GM21447 (cell line): ENCODE measurements around the gene KLF7.

Experiments used
- ATAC-seq: cut with Tn5 transposase; IDR thresholded peaks from one replicate; pipeline ENCODE4 v1.9.1; 2021; ENCODE audit not compliant: unreplicated experiment

KLF7 gene

GRCh38 chr2:207165121-207166038 is at the start of gene KLF7:
TSS of gene KLF7 (minus strand) at chr2:207165948. CDS start at chr2:207165568, 380 bp downstream.
- ATAC-seq = no peak

GRCh38 chr2:207215308-207215707 is 49.6 kb upstream of the KLF7 start:
- ATAC-seq = no peak

- no peak for ATAC-seq
Observed at GRCh38 chr2:207214446-207214845, 48.7 kb upstream of the KLF7 start.

GRCh38 chr2:207206011-207206410 is 40.3 kb upstream of the KLF7 start:
- ATAC-seq = no peak

DNA sequence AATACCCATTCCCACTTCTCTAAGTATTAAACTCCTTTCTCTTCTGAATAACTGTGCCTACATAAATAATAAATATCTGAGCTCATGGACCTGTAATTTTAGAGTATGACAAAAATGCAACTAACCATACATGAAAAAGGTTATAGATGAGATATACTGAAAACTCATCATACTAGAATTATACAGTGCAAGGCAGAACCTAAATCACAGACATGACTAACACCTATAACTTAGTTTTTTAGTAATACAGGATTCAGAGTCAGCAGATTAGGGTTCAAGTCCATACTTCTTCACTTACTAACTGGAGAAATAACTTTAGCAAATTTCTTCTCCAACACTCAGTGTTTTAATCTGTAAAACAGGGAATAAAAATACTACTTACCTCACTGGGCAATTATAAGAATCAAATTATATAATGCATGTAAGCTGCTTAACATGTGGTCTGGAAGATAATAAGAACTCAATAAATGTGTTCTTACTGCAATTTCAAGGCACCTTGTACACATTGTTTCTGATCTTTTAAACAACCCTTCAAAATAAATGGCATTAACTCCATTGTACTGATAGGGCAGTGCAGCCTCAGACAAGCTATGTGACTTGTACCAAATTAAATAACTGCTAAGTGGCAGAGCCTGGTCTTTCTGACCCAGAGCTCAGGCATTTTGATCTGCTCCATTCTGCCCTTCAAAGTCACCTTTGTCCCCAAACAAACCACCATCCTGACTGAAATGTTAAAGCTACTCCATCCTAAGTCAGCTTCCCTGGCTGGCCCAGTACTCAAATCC is 39.6 kb upstream of the KLF7 start:
- no peak for ATAC-seq

GRCh38 chr2:207203056-207203455 is 37.3 kb upstream of the KLF7 start:
- ATAC-seq = no peak

DNA sequence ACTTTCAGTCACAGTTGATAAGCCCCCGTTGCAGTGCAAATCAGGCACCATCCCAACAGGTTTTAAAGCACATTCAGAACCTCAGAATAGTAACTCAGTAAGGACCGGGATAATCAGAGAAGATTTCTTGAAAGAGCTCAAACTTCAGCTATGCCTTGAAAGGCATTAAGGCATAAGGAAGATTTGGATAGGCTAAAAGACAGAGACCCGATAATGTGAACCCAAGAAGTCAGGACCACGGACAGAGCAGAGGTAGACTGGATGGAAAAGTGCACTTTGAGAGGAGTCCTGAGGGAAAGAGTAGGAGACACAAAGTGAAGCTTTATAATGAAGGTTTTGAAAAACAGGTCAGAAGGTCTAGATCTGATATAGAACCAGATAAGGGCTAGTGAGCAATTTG is 36.9 kb upstream of the KLF7 start:
- ATAC-seq = no peak

DNA sequence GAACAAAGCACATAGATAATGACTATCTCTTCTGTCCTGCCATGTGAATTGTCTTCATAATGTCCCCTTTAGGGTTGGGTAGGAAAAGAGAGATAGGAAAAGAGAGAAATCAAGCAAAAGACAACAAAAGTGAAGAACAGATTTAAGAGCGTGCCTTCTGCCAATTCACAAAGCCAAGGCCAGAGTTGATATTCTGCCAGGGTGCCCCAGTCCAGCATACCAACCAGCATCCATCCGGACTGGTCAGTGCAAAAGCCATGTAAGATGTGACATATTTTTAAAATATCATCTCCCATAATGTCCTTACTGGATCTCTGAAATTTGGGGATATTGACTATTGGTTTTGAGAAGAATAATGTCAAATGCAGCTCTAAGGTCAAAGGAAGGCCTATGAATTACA is 35.7 kb upstream of the KLF7 start:
- no peak for ATAC-seq

GRCh38 chr2:207200136-207200535 is 34.4 kb upstream of the KLF7 start:
- no peak for ATAC-seq

- ATAC-seq = no peak
Observed at GRCh38 chr2:207194028-207194427, 28.3 kb upstream of the KLF7 start.

DNA sequence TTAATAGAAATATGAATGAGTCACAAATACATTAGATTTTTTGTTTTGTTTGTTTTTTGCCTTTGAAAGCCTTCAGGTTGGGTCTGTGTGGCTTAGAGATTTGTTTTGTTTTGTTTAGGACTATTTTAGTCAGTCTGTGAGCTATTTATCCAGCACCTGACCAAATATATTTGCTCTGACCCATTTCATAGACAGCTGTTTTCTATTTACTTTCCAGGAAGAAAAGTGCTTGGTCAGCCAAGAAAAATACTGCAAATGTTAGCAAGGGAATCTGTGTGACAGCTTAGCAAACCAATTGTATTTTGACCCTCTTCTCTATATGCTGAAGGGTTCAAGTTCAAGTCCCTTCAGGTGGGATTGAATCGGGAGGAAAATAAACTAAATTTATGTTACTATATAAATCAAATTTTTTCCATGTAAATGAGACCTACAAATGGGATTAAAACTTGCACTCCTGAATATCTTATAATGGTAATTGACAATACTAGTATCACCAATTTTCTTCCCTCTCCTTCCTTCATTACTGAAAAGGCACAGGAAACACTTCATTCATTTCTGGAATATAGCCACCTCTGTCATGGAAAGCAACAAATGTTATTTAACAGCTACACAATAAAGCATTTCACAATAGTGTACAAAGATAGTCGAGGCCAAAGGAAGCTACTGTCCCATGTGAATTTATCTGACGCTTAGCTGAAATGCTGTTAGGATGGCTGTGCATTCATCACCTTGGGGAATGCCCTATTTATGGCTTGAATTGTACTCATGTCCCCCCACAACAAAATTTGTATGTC is 23.1 kb upstream of the KLF7 start:
- ATAC-seq = no peak

DNA sequence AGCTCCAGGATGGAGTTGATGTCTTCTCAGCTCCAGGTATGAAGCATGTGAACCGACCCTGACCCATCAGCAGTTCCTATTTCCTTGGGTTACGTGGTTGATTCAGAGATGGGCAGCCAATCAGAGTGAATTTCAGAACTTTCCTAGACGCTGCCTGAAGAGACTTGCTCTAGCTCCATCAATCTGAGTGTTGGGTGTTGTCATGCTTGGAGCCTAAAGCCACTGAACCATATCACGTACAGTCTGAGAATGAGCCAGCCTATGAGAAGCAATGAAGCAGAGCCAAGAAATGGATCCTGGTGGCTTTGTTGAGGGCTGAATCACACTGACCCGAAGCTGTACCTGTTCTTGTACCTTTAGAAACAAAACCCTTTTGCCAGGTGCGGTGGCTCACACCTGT is 19.6 kb upstream of the KLF7 start:
- ATAC-seq = no peak

DNA sequence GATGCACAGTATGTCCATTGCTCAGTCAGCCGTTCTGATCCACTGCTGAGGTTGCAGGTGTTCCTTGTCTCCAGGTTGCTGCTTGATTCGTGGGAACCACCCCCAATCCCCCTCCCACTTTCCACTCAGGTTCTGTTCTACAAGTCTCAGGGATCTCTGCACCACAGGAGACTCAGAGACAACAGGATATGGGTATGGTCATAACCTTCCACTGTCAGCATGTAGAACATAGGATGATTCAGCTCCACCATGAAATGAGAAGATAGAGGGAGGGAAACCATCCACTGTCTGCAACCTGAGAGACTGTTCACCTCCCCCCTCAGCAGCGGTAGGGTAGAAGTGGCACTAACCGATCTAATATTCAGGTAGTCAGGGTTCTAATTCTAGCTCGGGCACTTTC is 19.0 kb upstream of the KLF7 start:
- no peak for ATAC-seq

DNA sequence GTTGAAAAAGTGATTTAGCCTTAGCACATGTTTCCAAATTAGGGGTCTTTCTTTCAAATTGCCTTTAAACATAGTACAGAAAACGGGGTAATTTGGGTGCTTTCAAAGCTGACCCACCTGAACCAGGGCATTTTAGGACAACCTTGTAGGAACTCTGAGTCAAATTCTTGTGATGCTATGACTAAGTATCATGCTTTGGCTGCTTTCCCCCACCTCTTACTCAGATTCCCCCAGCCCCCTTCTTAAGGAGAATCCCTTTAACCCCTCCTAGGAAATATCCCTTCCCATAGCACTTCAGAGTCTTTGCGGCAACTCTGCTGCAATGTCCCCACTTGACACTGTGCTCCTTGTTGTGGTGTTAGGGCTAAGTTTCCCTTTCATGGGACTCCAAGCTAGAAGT is 18.6 kb upstream of the KLF7 start:
- no peak for ATAC-seq

- no peak for ATAC-seq
Observed at GRCh38 chr2:207183506-207183905, 17.8 kb upstream of the KLF7 start.

- no peak for ATAC-seq
Observed at GRCh38 chr2:207182911-207183310, 17.2 kb upstream of the KLF7 start.

DNA sequence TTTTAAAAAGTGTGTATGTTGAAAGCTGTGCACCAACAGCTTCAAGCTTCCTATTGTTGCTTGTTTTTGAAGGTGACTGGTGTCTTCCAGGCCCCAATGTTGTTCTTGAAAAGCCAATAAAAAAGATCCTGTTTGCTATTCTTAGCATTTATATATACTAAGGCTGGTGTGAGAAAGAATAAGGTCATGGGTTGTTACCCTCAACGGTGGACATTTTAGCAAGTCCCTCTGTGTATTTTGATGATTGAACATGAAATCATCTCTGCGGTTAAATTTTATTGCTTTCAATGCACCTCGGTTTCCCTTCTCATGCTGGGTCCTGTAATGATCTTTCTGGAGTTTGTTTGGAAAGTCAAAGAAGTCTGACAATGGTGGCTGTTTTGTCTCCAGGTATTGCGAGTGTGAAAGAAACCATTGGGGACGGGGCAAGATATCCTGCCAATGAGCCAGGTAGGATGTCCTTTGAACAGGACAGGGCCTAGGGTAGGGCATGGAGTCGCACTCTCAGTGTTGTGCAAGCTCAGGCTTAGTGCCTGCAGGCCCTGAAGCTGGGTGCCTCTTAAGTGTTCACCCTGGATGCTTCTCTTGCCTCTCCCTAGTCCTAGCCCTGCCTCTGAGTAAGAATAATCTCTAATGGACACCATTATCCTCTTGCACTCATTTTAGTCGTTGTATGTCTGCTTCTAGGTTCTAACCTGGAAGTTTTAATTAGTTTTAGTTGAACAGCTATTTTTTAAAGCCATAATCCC is 16.0 kb upstream of the KLF7 start:
- no peak for ATAC-seq

DNA sequence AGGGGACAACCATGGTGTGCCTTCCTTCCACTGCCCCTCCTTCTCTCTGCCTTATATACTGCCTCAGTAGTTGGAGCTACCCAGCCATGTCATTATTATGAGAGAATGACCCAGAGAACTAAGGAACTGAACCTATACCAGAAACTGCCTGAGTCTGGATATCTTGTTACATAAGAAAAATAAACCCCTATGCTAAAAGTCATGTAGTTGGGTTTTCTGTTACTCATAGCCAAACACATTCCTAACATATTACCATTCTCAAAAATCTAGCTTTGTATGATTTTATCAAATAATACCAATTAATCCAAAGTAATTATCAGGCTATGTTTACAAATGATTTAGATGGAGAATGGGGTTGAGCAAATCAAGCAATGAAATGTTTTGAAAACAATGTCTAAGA is 15.0 kb upstream of the KLF7 start:
- no peak for ATAC-seq

DNA sequence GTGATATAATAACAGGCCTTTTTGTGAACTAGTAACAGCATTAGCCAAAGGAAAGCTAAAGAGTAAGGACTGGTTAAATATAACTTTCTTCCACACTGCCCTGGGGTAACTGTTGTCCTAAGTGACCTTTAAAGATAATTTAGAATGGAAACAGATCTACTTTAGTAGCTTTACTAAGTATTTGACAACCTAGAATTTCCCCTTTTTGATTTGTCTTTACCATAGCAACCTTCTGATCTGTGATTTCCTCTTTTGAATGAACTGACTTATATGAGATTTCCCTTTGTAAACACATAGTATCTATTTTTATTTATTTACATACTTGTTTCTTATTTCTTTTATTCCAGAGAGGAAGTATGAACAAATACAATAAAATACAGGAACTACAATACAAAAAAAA is 10.5 kb upstream of the KLF7 start:
- ATAC-seq = no peak

DNA sequence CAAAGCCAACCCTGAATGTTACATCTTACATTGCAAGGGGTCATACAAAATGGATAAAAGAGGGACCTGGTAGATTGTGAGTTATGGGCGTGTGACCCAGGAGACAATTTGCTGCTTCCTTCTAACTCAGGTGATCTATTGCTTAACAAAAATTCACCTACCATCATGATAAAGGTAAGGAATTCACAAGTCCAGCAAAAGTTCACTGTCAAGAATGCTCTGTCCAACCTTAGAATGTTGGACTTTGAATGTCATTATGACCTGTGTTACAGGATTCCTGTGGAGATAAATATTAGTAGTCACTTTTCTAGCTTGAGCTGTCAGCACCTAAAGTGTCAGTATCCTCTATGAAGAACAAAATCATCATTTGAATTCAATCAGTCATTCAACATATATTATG is 7.9 kb upstream of the KLF7 start:
- ATAC-seq = no peak
